ENCODE measurements around the gene CADPS. TPM values are rescaled to one million over a fixed set of nuclear protein-coding genes. Genes with fewer than 3 reads are reported as not detected.

CADPS gene
- total RNA-seq, 1 donor from 2014 or later, result not detected

DNA sequence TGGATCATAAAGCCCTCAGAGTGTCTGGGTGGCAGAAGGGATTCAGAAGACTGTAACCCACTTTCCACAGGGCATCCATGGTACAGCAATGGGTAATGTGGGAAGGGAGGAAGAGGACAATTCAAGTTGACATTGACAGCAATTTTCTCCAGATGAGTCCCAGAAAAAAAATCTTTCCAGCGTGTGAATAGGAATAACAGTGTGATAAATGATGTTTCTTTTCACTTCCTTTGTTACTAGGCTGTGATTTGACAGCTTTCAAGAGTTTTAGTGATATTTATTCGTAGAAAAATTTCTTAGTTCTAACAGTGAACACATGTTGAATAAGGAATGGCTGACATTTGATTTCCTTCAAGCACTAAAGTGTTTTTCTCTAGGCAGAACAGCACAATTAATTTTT, 186.4 kb downstream of the CADPS start:
- DNase-seq (ENCODE audit: low read depth), result no peak

GRCh38 chr3:62688050-62688449, 187.2 kb downstream of the CADPS start:
- no peak for DNase-seq (ENCODE audit: low read depth)

DNA sequence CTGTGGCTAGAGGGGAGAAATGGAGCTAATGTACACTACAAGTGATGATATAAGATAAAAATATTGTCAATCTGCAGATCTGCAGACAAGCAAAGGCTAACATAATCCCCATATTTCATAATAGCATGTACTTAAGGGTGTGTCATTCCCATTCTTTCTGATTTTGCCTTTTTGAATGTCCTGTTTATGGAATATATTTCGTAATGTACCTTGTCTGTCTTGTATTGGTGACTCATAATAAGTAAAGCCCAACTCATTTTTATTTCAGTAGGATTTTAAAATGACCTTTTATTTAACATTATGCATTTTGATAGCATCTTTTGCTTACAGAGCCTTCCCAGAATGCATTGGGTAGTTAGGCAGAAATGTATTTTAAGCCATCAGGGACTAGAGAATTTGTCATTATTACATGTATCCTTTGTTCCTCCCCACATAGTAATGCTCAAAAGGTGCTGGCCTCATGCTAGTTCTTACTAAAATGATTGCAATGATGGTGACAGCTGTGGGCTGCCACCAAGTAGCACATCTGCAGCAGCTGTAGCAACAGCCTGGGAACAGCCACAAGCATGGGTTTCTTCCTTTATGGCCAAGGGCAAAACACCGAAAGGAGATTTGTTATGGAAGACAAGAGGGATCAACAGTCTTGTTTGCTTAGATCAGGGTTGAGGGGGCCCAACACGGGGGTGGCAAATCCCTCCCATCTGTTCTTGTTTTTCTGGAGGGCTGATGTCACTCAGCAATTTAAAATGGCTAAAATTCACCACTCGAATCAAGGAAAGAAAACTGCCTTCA, 188.5 kb downstream of the CADPS start:
- no peak for DNase-seq (ENCODE audit: low read depth)

DNA sequence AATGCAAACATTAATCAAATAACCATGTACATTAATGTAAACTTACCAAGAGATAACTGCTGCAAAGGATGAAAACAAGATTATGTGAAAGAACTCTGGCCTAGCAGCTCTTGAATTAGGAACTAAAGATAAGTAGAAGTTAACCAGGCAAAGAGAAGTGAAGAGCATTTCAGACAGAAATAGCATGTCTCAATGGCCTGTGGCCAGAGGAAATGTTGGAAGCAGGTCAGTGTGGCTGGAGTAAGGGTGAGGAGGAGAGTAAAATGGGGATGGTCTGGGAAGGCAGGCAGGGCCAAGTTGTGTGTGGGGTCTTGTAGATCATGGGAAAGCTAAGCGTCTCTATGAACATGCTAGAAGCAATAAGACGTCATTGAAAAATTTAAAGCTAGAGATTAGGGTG, 192.4 kb downstream of the CADPS start:
- DNase-seq (ENCODE audit: low read depth), result no peak

GRCh38 chr3:62679988-62680387, 195.2 kb downstream of the CADPS start:
- no peak for DNase-seq (ENCODE audit: low read depth)

- no peak for DNase-seq (ENCODE audit: low read depth)
Measured at GRCh38 chr3:62678841-62679240, 196.4 kb downstream of the CADPS start.

GRCh38 chr3:62677926-62678325, 197.3 kb downstream of the CADPS start:
- DNase-seq (ENCODE audit: low read depth), result no peak

DNA sequence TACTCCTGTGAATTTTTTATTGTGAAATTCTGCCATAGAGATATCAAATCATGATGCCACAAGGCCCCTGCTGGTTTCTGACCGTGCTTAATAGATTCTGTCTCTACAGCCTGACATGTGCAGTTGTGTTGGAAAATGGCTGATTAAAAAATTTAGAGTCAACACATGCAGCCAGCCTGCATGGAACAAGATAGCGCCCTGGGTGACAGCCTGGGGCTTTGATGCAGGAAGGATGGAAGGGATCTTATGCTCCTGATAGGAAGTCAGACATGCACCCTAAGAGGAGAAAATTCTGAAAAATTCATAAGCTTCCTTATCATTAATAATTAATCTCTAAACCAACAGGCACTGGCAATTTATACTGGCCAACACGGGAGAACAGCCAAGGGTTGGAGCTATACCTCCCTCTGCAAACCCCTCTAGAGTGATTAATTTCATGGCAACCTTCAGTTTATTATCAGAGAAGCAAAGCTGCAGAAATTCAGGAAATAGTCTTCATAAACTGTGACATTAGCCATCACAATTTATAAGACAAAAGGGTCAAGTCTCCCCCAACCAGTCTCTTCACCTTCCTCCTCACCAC, 198.4 kb downstream of the CADPS start:
- no peak for DNase-seq (ENCODE audit: low read depth)

DNA sequence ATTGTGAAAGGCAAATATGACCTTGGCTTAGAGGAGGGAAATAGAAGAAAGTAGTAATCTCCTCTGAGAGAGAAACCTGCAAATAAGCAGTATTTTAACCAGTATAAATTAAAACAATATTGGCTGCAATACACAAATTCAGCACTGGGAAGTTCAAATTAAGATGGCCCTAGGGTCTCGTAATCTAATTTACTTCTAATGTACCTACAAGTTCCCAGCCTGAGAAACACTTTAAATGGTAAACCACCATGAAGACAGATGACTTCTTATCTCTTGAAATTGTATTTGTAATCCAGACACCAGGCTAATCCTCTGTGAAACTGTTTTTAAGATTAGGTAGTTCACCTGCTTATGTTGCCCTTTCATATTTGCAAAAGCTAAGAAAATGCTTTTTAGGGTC, 199.7 kb downstream of the CADPS start:
- no peak for DNase-seq (ENCODE audit: low read depth)

DNA sequence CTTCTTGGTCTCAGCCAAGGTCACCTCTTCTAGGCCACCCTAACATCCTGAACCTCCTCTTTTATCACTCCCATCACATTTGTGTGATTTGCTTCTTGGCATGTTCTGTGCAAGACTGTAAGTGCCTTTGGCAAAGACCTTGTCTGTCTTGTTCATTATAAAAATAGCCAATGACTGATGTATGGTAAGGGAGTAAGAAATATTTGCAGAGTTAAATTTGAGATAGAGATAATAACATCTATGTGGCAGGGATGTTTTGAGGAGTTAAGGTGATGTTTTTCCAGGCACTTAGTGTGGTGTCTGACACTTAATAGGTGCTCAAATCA, 202.3 kb downstream of the CADPS start:
- no peak for DNase-seq (ENCODE audit: low read depth)

GRCh38 chr3:62672270-62672987, 202.8 kb downstream of the CADPS start:
- DNase-seq (ENCODE audit: low read depth), result no peak

DNA sequence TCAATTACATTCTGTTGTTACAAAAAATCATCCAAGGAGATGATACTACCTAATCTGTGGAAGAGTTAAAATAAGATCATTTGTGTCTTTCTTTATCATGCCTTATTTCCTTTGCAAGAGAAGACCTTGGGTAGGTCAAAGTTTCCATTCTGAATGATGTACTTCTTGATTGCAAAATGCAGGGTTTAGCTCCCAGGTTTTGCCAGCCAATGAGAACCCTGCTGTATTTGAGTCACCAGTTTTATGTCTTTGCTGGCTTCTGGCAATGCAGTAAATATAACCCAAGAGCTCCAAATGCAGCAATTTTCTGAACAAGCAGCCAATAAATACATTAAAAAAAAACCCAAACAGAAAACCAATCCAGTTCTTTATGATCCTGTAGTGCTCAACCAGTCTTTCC, 204.9 kb downstream of the CADPS start:
- no peak for DNase-seq (ENCODE audit: low read depth)

DNA sequence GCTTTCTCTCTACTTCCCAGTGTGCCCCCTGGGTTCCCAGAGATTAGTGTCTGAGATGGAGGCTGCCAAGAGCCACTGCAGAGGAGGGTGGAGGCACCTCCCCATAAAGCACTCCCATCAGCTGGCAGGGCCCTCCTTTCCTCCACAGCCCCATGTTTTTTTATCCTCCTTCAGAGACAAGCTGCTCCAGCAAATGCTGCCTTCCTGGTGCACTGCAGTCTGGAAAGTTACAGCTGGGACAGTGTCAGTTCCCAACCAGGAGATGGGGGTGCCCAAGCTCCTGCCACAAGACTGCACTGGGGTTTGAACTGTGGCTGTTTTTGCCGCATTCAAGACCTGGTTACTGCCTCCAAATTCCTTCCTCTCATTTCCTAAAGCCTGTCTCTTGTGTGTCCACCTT, 206.1 kb downstream of the CADPS start:
- no peak for DNase-seq (ENCODE audit: low read depth)

GRCh38 chr3:62667714-62668113, 207.5 kb downstream of the CADPS start:
- DNase-seq (ENCODE audit: low read depth), result no peak

GRCh38 chr3:62665627-62666437, 209.4 kb downstream of the CADPS start:
- DNase-seq (ENCODE audit: low read depth), result peak; percentile 45

DNA sequence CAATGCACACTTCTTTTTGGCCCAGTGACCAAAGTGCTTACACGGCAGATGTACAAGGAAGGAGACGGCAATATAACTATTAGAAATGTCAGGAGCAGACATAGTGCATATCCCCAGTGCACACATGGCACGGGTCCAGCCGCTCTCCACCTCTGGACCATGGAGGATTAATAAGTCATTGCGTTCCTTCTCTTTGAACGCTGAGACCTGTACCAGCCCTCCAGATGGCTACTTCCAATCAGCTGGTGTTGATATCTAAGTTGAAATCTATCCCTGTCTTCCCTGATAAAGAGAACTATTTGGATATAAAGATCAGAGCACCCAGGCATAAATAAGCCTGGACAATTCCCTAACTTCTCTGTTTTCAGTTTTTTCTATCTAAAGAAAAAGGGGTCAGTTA, 212.5 kb downstream of the CADPS start:
- DNase-seq (ENCODE audit: low read depth), result no peak

DNA sequence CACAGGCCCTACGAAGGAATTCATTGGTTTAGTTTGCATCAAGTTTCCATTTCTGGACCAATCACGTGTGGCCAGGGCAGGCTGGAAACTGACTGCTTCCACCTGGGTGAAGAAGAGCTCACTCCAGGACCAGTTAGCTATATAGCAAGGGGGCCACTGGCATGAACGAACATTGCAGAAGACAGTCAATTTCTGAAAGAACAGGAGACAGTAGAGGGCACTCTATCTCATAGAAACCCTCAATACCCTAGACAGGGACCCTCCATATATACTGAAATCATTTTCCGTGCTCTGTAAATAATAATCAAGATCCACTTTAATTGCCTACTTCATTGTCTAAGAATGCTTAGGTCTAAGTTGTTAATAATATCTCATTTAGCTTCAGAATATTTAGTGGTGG, 215.6 kb downstream of the CADPS start:
- DNase-seq (ENCODE audit: low read depth), result no peak

GRCh38 chr3:62655691-62656063, 219.5 kb downstream of the CADPS start:
- DNase-seq (ENCODE audit: low read depth), result no peak

- DNase-seq (ENCODE audit: low read depth), result no peak
Measured at GRCh38 chr3:62655056-62655690, 220.0 kb downstream of the CADPS start.

- DNase-seq (ENCODE audit: low read depth), result no peak
Measured at GRCh38 chr3:62653796-62654195, 221.4 kb downstream of the CADPS start.

GRCh38 chr3:62647711-62648110, 227.5 kb downstream of the CADPS start:
- DNase-seq (ENCODE audit: low read depth), result no peak

DNA sequence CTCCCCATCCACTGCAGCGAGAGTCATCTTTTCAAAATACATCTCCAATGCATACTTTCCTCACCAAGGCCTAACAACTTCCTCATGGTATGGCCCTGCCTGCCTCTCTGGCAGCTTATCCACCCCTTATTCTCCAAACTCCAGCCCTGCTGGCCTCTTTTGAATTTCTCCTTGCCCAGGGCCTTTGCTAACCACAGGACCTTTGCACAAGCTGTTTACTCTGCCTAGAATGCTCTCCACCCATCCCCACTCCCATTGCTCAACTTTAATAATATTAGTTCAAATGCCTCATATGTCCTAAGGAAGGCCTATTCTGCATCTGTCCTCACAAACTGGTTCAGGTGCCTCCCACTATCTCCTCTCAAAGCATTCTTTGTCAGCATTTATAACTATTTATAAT, 230.7 kb downstream of the CADPS start:
- DNase-seq (ENCODE audit: low read depth), result no peak

Data from renal cortical epithelial cell (primary cell).